NCI-H774 (cell line): ENCODE measurements around the gene TICAM1.

ENCODE experiments used
- DNase-seq: peaks from one replicate; lab custom pipeline; 2025; lab: John Stamatoyannopoulos, UW

The TICAM1 gene

GRCh38 chr19:4768934-4769777 is 62.4 kb downstream of the TICAM1 start:
- peak; percentile 93 for DNase-seq
